ENCODE results near the gene SLC24A4.

- no peak for TF ChIP-seq CTCF (IDR thresholded peaks at IDR 0.05)
- TF ChIP-seq POLR2AphosphoS5 (IDR thresholded peaks at IDR 0.05): peak in 1 of 2 donors; percentile 78
- TF ChIP-seq POLR2A (IDR thresholded peaks at IDR 0.05): no peak
- peak in 1 of 4 donors; percentile 32 for TF ChIP-seq EP300 (IDR thresholded peaks at IDR 0.05)
Measured at GRCh38 chr14:92417759-92418158, 94.8 kb downstream of the SLC24A4 start.

All from upper lobe of left lung (tissue), 4 donors.